OCI-LY7 (cell line): ENCODE results near the gene C12orf60. TPM values are rescaled to one million over a fixed set of nuclear protein-coding genes. Genes with fewer than 3 reads are reported as not detected.

Experiments used
- BruUV-seq: library from RNA; stranded (reverse); fragments of 400-500 nt; replicated peaks from 2 replicates; lab custom pipeline; 2021; lab: Mats Ljungman, UMichigan
- CTCF ChIA-PET: fragments of 300-600 bp; sonication (Branson Sonifier 250); formaldehyde crosslinking; loops from one replicate; lab custom pipeline; 2022; ENCODE audit warnings: antibody characterized with exemption; ENCODE audit not compliant: unreplicated experiment; lab: Charles Lee
- POLR2A ChIA-PET: fragments of 300-600 bp; sonication (Branson Sonifier 250); formaldehyde crosslinking; loops from one replicate; lab custom pipeline; 2022; ENCODE audit warnings: antibody characterized with exemption; lab: Charles Lee
- DNase-seq: peaks from one replicate; pipeline ENCODE4 v3.0.0-alpha.2; 2015; ENCODE audit warnings: low spot score
- H2AFZ ChIP-seq: fragments of 200-600 bp; sonication (generic), shearing (Covaris generic); 2 replicates; pipeline ENCODE4 v1.6.1; 2014; ENCODE audit warnings: mild to moderate bottlenecking, antibody characterized with exemption, low read length, moderate library complexity
- H3K27ac ChIP-seq: fragments of 200-600 bp; sonication (generic); 2 replicates; pipeline ENCODE4 v1.5.1; 2014; ENCODE audit warnings: mixed run types, low read depth, mild to moderate bottlenecking, moderate library complexity, low read length, inconsistent platforms; ENCODE audit not compliant: poor library complexity, severe bottlenecking
- H3K36me3 ChIP-seq: fragments of 200-600 bp; sonication (generic); 2 replicates; pipeline ENCODE4 v1.6.1; 2014; ENCODE audit warnings: mild to moderate bottlenecking, antibody characterized with exemption, low read length, moderate library complexity, mixed read lengths; ENCODE audit not compliant: insufficient read depth
- H3K4me1 ChIP-seq: fragments of 200-600 bp; sonication (generic); 2 replicates; pipeline ENCODE4 v1.5.1; 2014; ENCODE audit warnings: mild to moderate bottlenecking, low read length; ENCODE audit not compliant: insufficient read depth, poor library complexity, severe bottlenecking
- H3K4me2 ChIP-seq: fragments of 200-600 bp; sonication (generic); 2 replicates; pipeline ENCODE4 v1.6.1; 2014; ENCODE audit warnings: mild to moderate bottlenecking, low read length
- H3K4me3 ChIP-seq: fragments of 200-600 bp; sonication (generic); 2 replicates; pipeline ENCODE4 v1.5.1; 2014; ENCODE audit warnings: mild to moderate bottlenecking, low read depth, low read length; ENCODE audit not compliant: poor library complexity, severe bottlenecking
- H3K79me2 ChIP-seq: fragments of 200-600 bp; sonication (generic); 2 replicates; pipeline ENCODE4 v1.6.1; 2016; ENCODE audit warnings: low read depth, mild to moderate bottlenecking, low read length, moderate library complexity, mixed read lengths; ENCODE audit not compliant: insufficient read depth
- H3K9me2 ChIP-seq: fragments of 200-600 bp; sonication (generic); 2 replicates; pipeline ENCODE4 v1.6.1; 2016; ENCODE audit warnings: mild to moderate bottlenecking, low read length, mixed read lengths; ENCODE audit not compliant: insufficient read depth
- H3K9me3 ChIP-seq: fragments of 200-600 bp; sonication (generic); 2 replicates; pipeline ENCODE4 v1.6.1; 2014; ENCODE audit warnings: mild to moderate bottlenecking, mixed run types, low read length, mixed read lengths
- H4K20me1 ChIP-seq: fragments of 200-600 bp; sonication (generic); 2 replicates; pipeline ENCODE4 v1.6.1; 2014; ENCODE audit warnings: mild to moderate bottlenecking, antibody characterized with exemption, low read length, moderate library complexity, mixed read lengths; ENCODE audit not compliant: insufficient read depth
- EZH2phosphoT487 ChIP-seq: fragments of 200-600 bp; sonication (generic); IDR thresholded peaks from 2 replicates; pipeline ENCODE4 v1.6.1; 2018; ENCODE audit warnings: low read depth, borderline replicate concordance, mild to moderate bottlenecking, mixed run types, antibody characterized with exemption, low read length, moderate library complexity, mixed read lengths
- intact Hi-C: fragments of 100-400 bp; cut with micrococcal nuclease; formaldehyde crosslinking; loops from one replicate; pipeline ENCODE4 v1.10.0; 2022; ENCODE audit not compliant: unreplicated experiment
- total RNA-seq, 2 experiments: library from RNA; depleted of rRNA in 1 of 2; stranded (reverse); fragments of >200 nt in 1 of 2; shearing (Covaris generic) in 1 of 2; gene quantifications; 2 replicates each; pipeline ENCODE4 v1.2.3, GENCODE V29; 2014 to 2022
- TF ChIP-seq, protein P1 (sequence below): fragments of 200-600 bp; sonication (generic); conservative IDR thresholded peaks from 2 replicates; pipeline ENCODE4 v1.5.1; 2014; ENCODE audit warnings: mild to moderate bottlenecking, antibody characterized with exemption, low read length, moderate library complexity, mixed read lengths

The C12orf60 gene
- total RNA-seq, 2 experiments from 2014 or later = 2.8 to 3.4 TPM

DNA sequence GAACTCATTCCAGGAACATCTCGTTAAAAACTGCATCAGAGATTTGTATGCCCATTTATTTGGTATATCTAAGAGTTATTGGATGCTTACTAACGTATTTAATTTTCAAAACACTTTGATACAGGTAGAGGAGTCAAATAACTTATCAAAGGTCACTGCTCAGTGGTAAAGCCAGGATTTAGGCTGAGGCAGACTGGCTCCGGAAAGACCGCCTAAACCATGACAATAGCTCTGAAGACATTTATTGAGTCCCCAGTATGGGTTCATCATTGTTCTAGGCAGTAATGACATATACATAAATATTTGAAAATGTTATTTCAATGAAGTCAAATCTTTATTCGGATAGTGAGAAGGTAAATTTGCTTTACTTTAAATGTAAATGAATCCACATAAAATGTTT, 30.5 kb upstream of the C12orf60 start:
- H3K9me3 ChIP-seq = no peaks in the 10 kb centered on the region
- H3K4me1 ChIP-seq = peaks cover 50% of the 10 kb centered on the region
- H2AFZ ChIP-seq = no peak overlapping the region; the same call in 1 of the 2 replicates
- intact Hi-C loops = loop anchor here (5.0 to 10.0 kb wide), 7 partner anchors 109 to 1112 kb away; partner anchors contain the start of gene STRAP
- TF ChIP-seq, protein P1, sequence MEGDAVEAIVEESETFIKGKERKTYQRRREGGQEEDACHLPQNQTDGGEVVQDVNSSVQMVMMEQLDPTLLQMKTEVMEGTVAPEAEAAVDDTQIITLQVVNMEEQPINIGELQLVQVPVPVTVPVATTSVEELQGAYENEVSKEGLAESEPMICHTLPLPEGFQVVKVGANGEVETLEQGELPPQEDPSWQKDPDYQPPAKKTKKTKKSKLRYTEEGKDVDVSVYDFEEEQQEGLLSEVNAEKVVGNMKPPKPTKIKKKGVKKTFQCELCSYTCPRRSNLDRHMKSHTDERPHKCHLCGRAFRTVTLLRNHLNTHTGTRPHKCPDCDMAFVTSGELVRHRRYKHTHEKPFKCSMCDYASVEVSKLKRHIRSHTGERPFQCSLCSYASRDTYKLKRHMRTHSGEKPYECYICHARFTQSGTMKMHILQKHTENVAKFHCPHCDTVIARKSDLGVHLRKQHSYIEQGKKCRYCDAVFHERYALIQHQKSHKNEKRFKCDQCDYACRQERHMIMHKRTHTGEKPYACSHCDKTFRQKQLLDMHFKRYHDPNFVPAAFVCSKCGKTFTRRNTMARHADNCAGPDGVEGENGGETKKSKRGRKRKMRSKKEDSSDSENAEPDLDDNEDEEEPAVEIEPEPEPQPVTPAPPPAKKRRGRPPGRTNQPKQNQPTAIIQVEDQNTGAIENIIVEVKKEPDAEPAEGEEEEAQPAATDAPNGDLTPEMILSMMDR = no peak
- H3K4me2 ChIP-seq = peak overlapping the region; percentile 90
- POLR2A ChIA-PET = interaction anchor here (0.5 to 9.5 kb wide), 14 partner anchors 9 to 798 kb away, joined by 3 to 162 read pairs (median 3); partner anchors contain the start of genes ARHGDIB, C12orf60 and WBP11
- H3K79me2 ChIP-seq = peaks cover 31% of the 10 kb centered on the region; the same call in 1 of the 2 replicates
- no peaks in the 10 kb centered on the region for H3K9me2 ChIP-seq
- BruUV-seq = no TSS peak
- no peak for DNase-seq
- peak overlapping the region; percentile 81 for H3K27ac ChIP-seq
- peak overlapping the region; percentile 84 for H3K4me3 ChIP-seq
- H3K36me3 ChIP-seq = peaks cover 15% of the 10 kb centered on the region
- peaks cover 8% of the 10 kb centered on the region for H4K20me1 ChIP-seq
- CTCF ChIA-PET = interaction anchor here (0.6 to 0.9 kb wide), 2 partner anchors 29 to 212 kb away, joined by 3 read pairs; no protein-coding TSS in a partner anchor

DNA sequence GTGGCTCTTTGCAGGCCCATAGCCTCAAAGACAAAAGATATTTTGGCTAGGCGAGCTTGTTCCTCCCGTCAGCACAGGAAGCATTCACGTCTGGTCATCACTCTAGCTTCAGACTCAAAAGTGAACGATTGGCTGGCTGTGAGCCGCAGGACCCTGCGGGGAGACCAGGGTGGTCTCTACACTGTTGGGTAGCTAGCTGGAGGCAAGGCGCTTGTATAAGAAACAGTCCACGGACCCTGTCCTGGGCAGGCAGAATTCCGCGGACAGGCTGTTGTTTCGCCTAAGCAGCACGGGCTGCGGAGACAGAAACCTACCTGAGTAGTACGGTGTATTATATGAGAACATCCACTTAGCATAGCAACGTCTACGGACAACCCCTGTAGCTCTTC, 29.8 kb upstream of the C12orf60 start:
- Histone ChIP-seq H3K4me2 (peak overlapping the region; percentile 90), H3K36me3 (peaks cover 8% of the 10 kb centered on the region), H3K27ac (peak overlapping the region; percentile 81), H3K9me3 (no peaks in the 10 kb centered on the region), H3K4me3 (peak overlapping the region; percentile 84), H2AFZ (peak overlapping the region; percentile 74), H4K20me1 (peaks cover 8% of the 10 kb centered on the region), H3K4me1 (peaks cover 42% of the 10 kb centered on the region), H3K79me2 (peaks cover 24% of the 10 kb centered on the region; the same call in 1 of the 2 replicates), H3K9me2 (no peaks in the 10 kb centered on the region)
- POLR2A ChIA-PET = interaction anchor here (0.5 to 9.5 kb wide), 13 partner anchors 9 to 1137 kb away, joined by 3 to 162 read pairs (median 4); partner anchors contain the start of genes ARHGDIB, C12orf60 and WBP11
- peak; percentile 70 for DNase-seq
- no peak for TF ChIP-seq EZH2phosphoT487
- TF ChIP-seq, protein P1 = no peak
- no TSS peak for BruUV-seq
- CTCF ChIA-PET = interaction anchor here (0.6 to 1.8 kb wide), 3 partner anchors 10 to 213 kb away, joined by 3 to 5 read pairs (median 3); no protein-coding TSS in a partner anchor
- intact Hi-C loops = loop anchor here (1.0 to 10.0 kb wide), 9 partner anchors 30 to 1111 kb away; partner anchors contain the start of genes C12orf60, STRAP and WBP11
